HG02852 (cell line): ENCODE measurements around the gene PLA2G3.
"Not testable (repeated sequence)": the region's sequence is repeated elsewhere in the genome, so short reads cannot be mapped to it uniquely, and the experiment has no call there.

Experiments
- ATAC-seq: cut with Tn5 transposase; IDR thresholded peaks from one replicate; pipeline ENCODE4 v1.9.1; 2021; ENCODE audit warnings: mild to moderate bottlenecking, moderate library complexity; ENCODE audit not compliant: unreplicated experiment

Gene PLA2G3

GRCh38 chr22:31124811-31125465 lies 15.4 kb downstream of the PLA2G3 start:
- ATAC-seq = no peak

- ATAC-seq = no peak
Observed at GRCh38 chr22:31124290-31124689, 16.0 kb downstream of the PLA2G3 start.

- ATAC-seq = no peak
Observed at GRCh38 chr22:31123292-31123602, 17.1 kb downstream of the PLA2G3 start.

- ATAC-seq = no peak
Observed at GRCh38 chr22:31122532-31123291, 17.6 kb downstream of the PLA2G3 start, which contains the start of gene INPP5J. INPP5J (plus strand) TSS chr22:31122966; CDS start chr22:31123015, 49 bp downstream.

GRCh38 chr22:31122196-31122531 lies 18.1 kb downstream of the PLA2G3 start:
- ATAC-seq = no peak

- no peak for ATAC-seq
Observed at GRCh38 chr22:31121403-31121802, 18.9 kb downstream of the PLA2G3 start.

GRCh38 chr22:31120642-31121041 lies 19.7 kb downstream of the PLA2G3 start:
- no peak for ATAC-seq

GRCh38 chr22:31120230-31120629 lies 20.1 kb downstream of the PLA2G3 start:
- no peak for ATAC-seq

- ATAC-seq = no peak
Observed at GRCh38 chr22:31119026-31119717, 21.1 kb downstream of the PLA2G3 start.

- no peak for ATAC-seq
Observed at GRCh38 chr22:31118046-31118820, 22.1 kb downstream of the PLA2G3 start.

- not testable (repeated sequence) for ATAC-seq
Observed at GRCh38 chr22:31112547-31113091, 27.7 kb downstream of the PLA2G3 start.

GRCh38 chr22:31107894-31108218 lies 32.5 kb downstream of the PLA2G3 start:
- peak; percentile 5 for ATAC-seq

GRCh38 chr22:31107178-31107893 lies 33.0 kb downstream of the PLA2G3 start, which contains the start of gene SELENOM:
SELENOM (minus strand) TSS chr22:31107568; CDS start chr22:31107505, 63 bp downstream.
- peak; percentile 82 for ATAC-seq

- no peak for ATAC-seq
Observed at GRCh38 chr22:31106731-31107177, 33.6 kb downstream of the PLA2G3 start.

- ATAC-seq = no peak
Observed at GRCh38 chr22:31106001-31106571, 34.2 kb downstream of the PLA2G3 start.

GRCh38 chr22:31105282-31105929 lies 34.9 kb downstream of the PLA2G3 start:
- ATAC-seq = no peak

GRCh38 chr22:31104869-31105268 lies 35.4 kb downstream of the PLA2G3 start:
- ATAC-seq = no peak

- ATAC-seq = no peak
Observed at GRCh38 chr22:31103899-31104694, 36.2 kb downstream of the PLA2G3 start.

- no peak for ATAC-seq
Observed at GRCh38 chr22:31103111-31103510, 37.2 kb downstream of the PLA2G3 start.
